Smooth muscle cell (in vitro differentiated cells): Measurements from ENCODE around the gene NEDD8. TPM values are rescaled to one million over a fixed set of nuclear protein-coding genes. Genes with fewer than 3 reads are reported as not detected.

Experiments used
- DNase-seq: peaks from one replicate; lab custom pipeline; 2025; ENCODE audit not compliant: unreplicated experiment; lab: John Stamatoyannopoulos, UW
- H2AFZ ChIP-seq: fragments of 200-600 bp; sonication (generic); 2 replicates; pipeline ENCODE4 v1.6.0; 2016; ENCODE audit warnings: antibody characterized with exemption, low read depth, mild to moderate bottlenecking
- H3F3A ChIP-seq: fragments of 200-600 bp; sonication (generic); 2 replicates; pipeline ENCODE4 v1.6.0; 2017; ENCODE audit warnings: antibody characterized with exemption, low read depth
- H3K27ac ChIP-seq: fragments of 200-600 bp; sonication (generic); 2 replicates; pipeline ENCODE4 v1.5.1; 2016; ENCODE audit warnings: low read depth, mild to moderate bottlenecking
- H3K27me3 ChIP-seq: fragments of 200-600 bp; sonication (generic); 2 replicates; pipeline ENCODE4 v1.6.1; 2016; ENCODE audit warnings: low read depth, mild to moderate bottlenecking
- H3K36me3 ChIP-seq: fragments of 200-600 bp; sonication (generic); 2 replicates; pipeline ENCODE4 v1.5.1; 2016; ENCODE audit warnings: low read depth
- H3K4me1 ChIP-seq: fragments of 200-600 bp; sonication (generic); 2 replicates; pipeline ENCODE4 v1.5.1; 2016; ENCODE audit warnings: low read depth
- H3K4me2 ChIP-seq: fragments of 200-600 bp; sonication (generic); 2 replicates; pipeline ENCODE4 v1.6.0; 2016; ENCODE audit warnings: mild to moderate bottlenecking
- H3K4me3 ChIP-seq: fragments of 200-600 bp; sonication (generic); 2 replicates; pipeline ENCODE4 v1.5.1; 2016; ENCODE audit warnings: mild to moderate bottlenecking
- H3K79me2 ChIP-seq: fragments of 200-600 bp; sonication (generic); 2 replicates; pipeline ENCODE4 v1.6.0; 2016; ENCODE audit warnings: low read depth, mild to moderate bottlenecking
- H3K9ac ChIP-seq: fragments of 200-600 bp; sonication (generic); 2 replicates; pipeline ENCODE4 v1.6.0; 2016; ENCODE audit warnings: low read depth
- H3K9me3 ChIP-seq: fragments of 200-600 bp; sonication (generic); replicated peaks from 2 replicates; pipeline ENCODE4 v1.5.1; 2016; ENCODE audit warnings: low read depth
- H4K20me1 ChIP-seq: fragments of 200-600 bp; sonication (generic); 2 replicates; pipeline ENCODE4 v1.6.0; 2016; ENCODE audit warnings: low read depth
- WGBS: methylation state at CpG from one replicate; pipeline ENCODE4 v1.1.7; 2016; ENCODE audit warnings: low lambda C conversion rate; 5-methylcytosine and 5-hydroxymethylcytosine counted together
- polyA plus RNA-seq: library from polyadenylated mRNA; unstranded; fragments of >200 nt; fragmentation: Nextera tagmentation; extraction: Ambion mirVana; gene quantifications from 2 replicates; pipeline ENCODE4 v1.2.1, GENCODE V29; 2016
- total RNA-seq: library from RNA; depleted of rRNA; stranded (reverse); fragments of >200 nt; gene quantifications from 2 replicates; pipeline ENCODE4 v1.2.3, GENCODE V29; 2014
- TF ChIP-seq, protein P1 (sequence below): fragments of 200-600 bp; sonication (generic); IDR thresholded peaks from 2 replicates; pipeline ENCODE4 v1.5.1; 2017; ENCODE audit warnings: borderline replicate concordance, mild to moderate bottlenecking, antibody characterized with exemption; ENCODE audit not compliant: insufficient read depth, poor library complexity, severe bottlenecking

The NEDD8 gene
- total and polyA plus RNA-seq, 2 experiments from 2014 or later: 211 to 375 TPM

DNA sequence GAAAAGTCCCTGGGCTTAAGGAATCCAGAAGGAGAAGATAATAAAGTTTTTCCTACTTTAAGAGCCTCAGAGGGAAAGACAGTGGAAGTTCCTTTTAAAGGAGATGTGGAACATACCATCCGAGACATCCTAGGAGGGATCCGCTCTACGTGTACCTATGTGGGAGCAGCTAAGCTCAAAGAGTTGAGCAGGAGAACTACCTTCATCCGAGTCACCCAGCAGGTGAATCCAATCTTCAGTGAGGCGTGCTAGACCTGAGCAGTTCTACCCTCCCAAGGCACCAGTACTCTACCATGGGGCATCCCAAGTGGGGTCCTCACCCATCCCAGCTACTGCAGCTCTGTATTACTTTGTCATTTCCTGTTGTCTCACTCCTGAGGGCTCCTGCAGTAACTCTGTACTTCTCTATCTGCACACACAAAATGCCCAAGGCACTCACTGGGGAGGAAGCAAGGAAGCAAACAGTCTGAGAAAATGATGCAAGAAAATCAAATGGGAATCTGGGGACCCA is 6.4 kb upstream of the NEDD8 start:
- Histone ChIP-seq H3K4me1 (peaks cover 10% of the 10 kb centered on the region), H4K20me1 (peaks cover 24% of the 10 kb centered on the region), H3K4me3 (no peak overlapping the region), H3K79me2 (peaks cover 52% of the 10 kb centered on the region), H3K9me3 (no peaks in the 10 kb centered on the region), H2AFZ (no peak overlapping the region), H3F3A (peaks cover 28% of the 10 kb centered on the region), H3K4me2 (no peak overlapping the region), H3K9ac (no peak overlapping the region), H3K27me3 (no peaks in the 10 kb centered on the region), H3K36me3 (no peaks in the 10 kb centered on the region), H3K27ac (peak overlapping the region; percentile 7)
- WGBS: 98% methylated on average over 5 of the region's 5 CpGs
- DNase-seq: no peak
- TF ChIP-seq, protein P1, sequence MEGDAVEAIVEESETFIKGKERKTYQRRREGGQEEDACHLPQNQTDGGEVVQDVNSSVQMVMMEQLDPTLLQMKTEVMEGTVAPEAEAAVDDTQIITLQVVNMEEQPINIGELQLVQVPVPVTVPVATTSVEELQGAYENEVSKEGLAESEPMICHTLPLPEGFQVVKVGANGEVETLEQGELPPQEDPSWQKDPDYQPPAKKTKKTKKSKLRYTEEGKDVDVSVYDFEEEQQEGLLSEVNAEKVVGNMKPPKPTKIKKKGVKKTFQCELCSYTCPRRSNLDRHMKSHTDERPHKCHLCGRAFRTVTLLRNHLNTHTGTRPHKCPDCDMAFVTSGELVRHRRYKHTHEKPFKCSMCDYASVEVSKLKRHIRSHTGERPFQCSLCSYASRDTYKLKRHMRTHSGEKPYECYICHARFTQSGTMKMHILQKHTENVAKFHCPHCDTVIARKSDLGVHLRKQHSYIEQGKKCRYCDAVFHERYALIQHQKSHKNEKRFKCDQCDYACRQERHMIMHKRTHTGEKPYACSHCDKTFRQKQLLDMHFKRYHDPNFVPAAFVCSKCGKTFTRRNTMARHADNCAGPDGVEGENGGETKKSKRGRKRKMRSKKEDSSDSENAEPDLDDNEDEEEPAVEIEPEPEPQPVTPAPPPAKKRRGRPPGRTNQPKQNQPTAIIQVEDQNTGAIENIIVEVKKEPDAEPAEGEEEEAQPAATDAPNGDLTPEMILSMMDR: no peak

DNA sequence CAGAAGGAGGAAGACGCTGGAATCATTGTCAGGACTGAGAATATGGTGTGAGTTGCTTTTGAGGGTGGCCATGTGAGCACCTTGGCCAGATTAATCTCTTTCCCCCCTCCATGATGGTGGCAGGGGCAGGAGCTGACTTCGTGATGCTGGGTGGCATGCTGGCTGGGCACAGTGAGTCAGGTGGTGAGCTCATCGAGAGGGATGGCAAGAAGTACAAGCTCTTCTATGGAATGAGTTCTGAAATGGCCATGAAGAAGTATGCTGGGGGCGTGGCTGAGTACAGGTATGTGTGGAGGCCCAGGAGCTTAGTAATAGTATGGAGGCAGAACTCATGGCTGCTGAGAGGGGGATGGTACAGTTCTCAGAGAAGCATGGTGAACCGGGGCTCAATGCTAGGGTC is 6.0 kb upstream of the NEDD8 start:
- Histone ChIP-seq H3K79me2 (peaks cover 55% of the 10 kb centered on the region), H4K20me1 (peaks cover 24% of the 10 kb centered on the region), H2AFZ (no peak overlapping the region), H3K4me1 (peaks cover 14% of the 10 kb centered on the region), H3K4me3 (no peak overlapping the region), H3K36me3 (no peaks in the 10 kb centered on the region), H3F3A (peaks cover 28% of the 10 kb centered on the region), H3K9me3 (no peaks in the 10 kb centered on the region), H3K9ac (no peak overlapping the region), H3K27ac (peak overlapping the region; percentile 7), H3K4me2 (no peak overlapping the region), H3K27me3 (no peaks in the 10 kb centered on the region)
- TF ChIP-seq, protein P1: no peak
- WGBS: 93% methylated on average over 5 of the region's 5 CpGs
- DNase-seq: no peak

DNA sequence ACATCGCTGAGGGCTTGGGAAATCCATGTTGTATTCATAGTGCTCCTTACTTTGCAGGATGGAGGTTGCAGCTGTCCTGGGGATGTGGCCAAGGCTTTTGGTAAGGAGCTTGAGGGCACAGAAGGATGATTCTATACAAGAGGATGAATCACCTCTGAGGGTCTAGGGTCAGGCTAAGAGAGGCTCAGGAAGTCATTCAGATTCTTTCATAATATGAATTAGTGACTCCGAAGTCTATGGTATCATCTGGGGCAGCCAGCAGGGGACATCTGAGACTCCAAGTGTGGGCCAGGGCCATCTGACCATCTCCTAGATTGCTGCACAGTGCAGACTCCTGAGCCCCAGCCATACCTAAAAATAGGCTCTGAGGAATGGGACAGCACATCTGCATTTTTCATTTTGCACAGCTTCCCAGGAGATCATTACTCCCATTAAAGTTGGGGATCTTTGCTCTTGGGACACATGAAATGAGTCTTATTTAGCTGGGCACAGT is 5.3 kb upstream of the NEDD8 start:
- Histone ChIP-seq H3K27me3 (no peaks in the 10 kb centered on the region), H3F3A (peaks cover 28% of the 10 kb centered on the region), H3K36me3 (no peaks in the 10 kb centered on the region), H3K9ac (no peak overlapping the region), H2AFZ (no peak overlapping the region), H3K9me3 (no peaks in the 10 kb centered on the region), H3K4me1 (peaks cover 14% of the 10 kb centered on the region), H4K20me1 (peaks cover 24% of the 10 kb centered on the region), H3K4me3 (no peak overlapping the region), H3K27ac (peak overlapping the region; percentile 7), H3K4me2 (no peak overlapping the region), H3K79me2 (peaks cover 55% of the 10 kb centered on the region)
- TF ChIP-seq, protein P1: no peak
- 100% methylated on average over 2 of the region's 2 CpGs for WGBS
- DNase-seq: no peak

DNA sequence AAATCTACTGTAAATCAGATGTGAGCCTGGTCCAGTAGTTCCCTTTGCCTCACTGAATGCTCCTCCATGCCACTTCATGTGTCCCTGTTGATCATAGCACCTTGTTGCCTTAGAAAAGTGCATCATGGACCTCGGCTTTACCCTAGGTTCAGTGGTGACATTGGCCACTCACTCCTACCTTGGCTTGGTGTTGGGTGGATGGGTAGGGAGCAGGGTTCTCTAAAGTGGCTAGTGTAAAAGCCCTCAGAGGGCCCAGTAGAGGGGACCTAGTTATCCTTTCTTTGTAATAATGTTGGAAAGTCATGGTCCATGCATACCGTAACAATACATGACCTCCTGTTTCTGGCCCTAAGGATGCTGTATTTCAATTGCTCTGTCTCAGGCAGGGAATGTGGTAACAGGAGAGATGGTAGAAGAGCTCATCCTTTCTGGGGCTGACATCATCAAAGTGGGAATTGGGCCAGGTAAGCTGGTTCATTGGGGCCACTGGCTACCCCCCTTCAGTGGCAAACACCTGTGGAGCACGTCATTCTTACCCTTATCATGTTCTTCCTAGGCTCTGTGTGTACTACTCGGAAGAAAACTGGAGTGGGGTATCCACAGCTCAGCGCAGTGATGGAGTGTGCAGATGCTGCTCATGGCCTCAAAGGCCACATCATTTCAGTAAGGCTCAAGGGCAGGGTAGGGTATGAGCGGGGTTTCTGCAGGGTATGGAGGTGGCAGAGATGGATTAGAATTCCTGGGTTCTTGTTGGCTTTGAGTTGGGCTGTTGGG is 4.7 kb upstream of the NEDD8 start:
- no peak overlapping the region for H3K4me2 ChIP-seq
- peaks cover 23% of the 10 kb centered on the region for H4K20me1 ChIP-seq
- H3K27me3 ChIP-seq: no peaks in the 10 kb centered on the region
- H3K36me3 ChIP-seq: no peaks in the 10 kb centered on the region
- DNase-seq: no peak
- H3F3A ChIP-seq: peaks cover 28% of the 10 kb centered on the region
- 97% methylated on average over 6 of the region's 6 CpGs for WGBS
- H3K4me1 ChIP-seq: peaks cover 14% of the 10 kb centered on the region
- no peak overlapping the region for H2AFZ ChIP-seq
- H3K9ac ChIP-seq: no peak overlapping the region
- TF ChIP-seq, protein P1: no peak
- H3K79me2 ChIP-seq: peaks cover 57% of the 10 kb centered on the region
- H3K27ac ChIP-seq: no peak overlapping the region
- H3K4me3 ChIP-seq: no peak overlapping the region
- no peaks in the 10 kb centered on the region for H3K9me3 ChIP-seq
